Measurements from ENCODE around the gene STEAP2.

DNA sequence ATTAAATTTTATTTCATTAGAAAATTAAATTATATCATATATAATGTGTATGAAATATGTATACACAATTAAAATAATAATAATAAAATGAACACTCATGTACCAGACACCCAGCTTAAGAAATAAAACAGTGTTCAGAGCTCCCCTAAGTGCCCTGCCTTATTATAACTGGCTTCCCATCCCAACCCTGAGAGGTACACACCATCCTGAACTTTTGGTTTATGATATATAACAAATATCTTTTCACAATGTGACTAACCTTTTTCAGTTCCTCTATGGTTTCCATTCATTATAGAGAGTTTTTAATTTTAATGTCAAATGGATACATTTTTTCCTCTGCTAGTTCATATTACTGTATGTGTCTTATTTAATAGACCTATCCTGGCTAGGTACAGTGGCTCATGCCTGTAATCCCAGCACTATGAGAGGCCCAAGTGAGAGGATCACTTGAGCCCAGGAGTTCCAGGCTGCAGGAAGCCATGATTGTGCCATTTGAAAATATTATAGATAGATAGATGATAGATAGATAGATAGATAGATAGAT lies 24.0 kb upstream of the STEAP2 start:
- TF ChIP-seq POLR2A (IDR thresholded peaks at IDR 0.05; ENCODE audit: low read depth) = no peak
- TF ChIP-seq, protein P1, sequence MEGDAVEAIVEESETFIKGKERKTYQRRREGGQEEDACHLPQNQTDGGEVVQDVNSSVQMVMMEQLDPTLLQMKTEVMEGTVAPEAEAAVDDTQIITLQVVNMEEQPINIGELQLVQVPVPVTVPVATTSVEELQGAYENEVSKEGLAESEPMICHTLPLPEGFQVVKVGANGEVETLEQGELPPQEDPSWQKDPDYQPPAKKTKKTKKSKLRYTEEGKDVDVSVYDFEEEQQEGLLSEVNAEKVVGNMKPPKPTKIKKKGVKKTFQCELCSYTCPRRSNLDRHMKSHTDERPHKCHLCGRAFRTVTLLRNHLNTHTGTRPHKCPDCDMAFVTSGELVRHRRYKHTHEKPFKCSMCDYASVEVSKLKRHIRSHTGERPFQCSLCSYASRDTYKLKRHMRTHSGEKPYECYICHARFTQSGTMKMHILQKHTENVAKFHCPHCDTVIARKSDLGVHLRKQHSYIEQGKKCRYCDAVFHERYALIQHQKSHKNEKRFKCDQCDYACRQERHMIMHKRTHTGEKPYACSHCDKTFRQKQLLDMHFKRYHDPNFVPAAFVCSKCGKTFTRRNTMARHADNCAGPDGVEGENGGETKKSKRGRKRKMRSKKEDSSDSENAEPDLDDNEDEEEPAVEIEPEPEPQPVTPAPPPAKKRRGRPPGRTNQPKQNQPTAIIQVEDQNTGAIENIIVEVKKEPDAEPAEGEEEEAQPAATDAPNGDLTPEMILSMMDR (IDR thresholded peaks at IDR 0.05) = no peak
- no peak for TF ChIP-seq EP300 (IDR thresholded peaks at IDR 0.05)
- TF ChIP-seq POLR2AphosphoS5 (IDR thresholded peaks at IDR 0.05) = no peak

Measured in esophagus muscularis mucosa (tissue), 4 donors.